NCI-H82 (cell line): Measurements from ENCODE around the gene AMMECR1L.
"Not testable (repeated sequence)": the region's sequence is repeated elsewhere in the genome, so short reads cannot be mapped to it uniquely, and the experiment has no call there.

Experiments
- DNase-seq: peaks from one replicate; lab custom pipeline; 2025; lab: John Stamatoyannopoulos, UW

The AMMECR1L gene

DNA sequence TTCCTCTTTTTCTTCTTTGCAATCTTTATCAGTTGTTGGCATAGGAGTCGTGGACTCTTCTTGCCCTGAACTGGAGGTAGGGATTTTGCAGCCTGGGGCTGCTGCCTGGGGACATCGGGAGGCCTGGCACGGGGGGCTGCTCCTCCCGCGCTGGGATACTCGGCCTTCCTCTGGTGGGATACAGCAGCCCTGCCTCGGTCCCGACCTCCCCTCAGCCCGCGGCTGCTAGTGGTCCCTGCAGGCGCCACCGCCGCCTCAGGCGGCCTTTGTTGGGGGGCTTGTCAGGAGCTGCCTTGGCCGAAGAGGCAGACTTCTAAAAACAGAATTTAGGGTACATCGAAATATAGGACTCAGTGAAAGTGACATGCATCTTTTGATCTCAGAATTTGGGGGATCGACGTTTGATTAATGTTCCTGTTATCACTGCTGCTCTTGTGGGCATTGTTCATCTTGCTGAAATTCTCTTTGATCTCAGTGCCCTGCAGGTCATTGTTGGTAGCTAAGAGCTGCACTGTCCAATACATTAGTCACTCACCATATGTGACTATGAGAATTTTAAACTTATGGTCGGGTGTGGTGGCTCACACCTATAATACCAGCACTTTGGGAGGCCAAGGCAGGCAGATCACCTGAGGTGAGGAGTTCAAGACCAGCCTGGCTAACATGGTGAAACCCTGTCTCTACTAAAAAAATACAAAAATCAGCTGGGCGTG lies 44.1 kb downstream of the AMMECR1L start:
- DNase-seq, result no peak

GRCh38 chr2:127840893-127841292 lies 44.9 kb downstream of the AMMECR1L start:
- no peak for DNase-seq

GRCh38 chr2:127834951-127835350 lies 50.8 kb downstream of the AMMECR1L start:
- DNase-seq, result no peak

DNA sequence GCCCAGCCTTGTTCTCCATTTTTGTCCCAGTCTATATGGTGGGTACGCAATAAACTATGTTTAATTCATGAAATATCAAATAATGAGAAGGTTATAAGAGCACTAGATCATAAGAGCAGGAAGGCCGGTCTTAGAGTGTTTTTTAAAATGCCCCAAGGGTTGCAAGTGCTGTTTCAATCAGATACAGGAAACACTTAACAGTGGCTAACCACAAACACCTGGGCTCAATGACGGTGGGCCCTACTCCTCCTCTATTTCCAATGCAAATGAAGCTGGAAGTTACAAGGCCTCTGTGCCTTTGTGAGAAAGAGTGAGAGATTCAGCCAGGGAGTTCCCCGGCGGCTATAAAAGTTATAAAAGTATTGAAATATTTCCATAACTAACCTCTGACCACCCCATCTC lies 55.9 kb downstream of the AMMECR1L start:
- DNase-seq, result no peak

DNA sequence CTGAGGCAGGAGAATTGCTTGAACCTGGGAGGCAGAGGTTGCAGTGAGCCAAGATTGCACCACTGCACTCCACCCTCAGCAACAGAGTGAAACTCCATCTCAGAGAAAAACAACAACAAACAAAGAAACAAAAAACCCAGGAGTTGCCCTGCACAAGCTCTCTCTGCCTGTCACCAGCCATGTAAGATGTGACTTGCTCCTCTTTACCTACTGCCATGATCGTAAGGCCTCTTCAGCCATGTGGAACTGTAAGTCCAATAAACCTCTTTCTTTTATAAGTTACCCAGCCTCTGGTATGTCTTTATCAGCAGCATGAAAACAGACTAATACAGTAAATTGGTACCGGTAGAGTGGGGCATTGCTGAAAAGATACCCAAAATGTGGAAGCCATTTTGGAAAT lies 59.0 kb downstream of the AMMECR1L start:
- not testable (repeated sequence) for DNase-seq

GRCh38 chr2:127826047-127826446 lies 59.7 kb downstream of the AMMECR1L start:
- no peak for DNase-seq

DNA sequence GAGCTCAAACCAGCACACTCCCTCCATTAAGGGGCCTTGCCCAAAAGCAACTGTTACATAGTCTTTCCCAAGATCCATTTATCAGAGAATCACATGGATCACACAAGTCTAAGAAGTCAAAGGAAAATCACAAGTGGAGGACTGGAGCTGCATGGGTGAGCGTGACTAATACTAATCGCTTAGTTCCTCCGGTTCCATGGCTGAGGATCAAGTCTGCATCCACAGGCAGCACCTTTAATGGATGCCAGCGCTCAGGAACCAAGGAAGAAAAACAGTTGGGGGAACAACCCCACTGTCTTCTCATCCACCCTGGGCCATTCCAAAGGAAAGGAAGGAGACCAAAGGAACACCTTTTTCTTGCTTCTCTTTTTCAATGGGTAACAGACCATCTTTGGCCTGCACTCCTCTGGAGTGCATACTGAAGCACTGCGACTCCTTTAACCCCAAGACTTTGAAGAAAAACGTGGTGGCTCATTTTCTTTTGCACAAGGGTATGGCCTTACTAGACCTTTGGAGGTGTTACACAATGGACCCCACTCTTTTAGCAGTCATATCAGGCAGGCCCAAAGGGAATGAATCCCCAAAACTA lies 65.6 kb downstream of the AMMECR1L start:
- DNase-seq, result no peak

DNA sequence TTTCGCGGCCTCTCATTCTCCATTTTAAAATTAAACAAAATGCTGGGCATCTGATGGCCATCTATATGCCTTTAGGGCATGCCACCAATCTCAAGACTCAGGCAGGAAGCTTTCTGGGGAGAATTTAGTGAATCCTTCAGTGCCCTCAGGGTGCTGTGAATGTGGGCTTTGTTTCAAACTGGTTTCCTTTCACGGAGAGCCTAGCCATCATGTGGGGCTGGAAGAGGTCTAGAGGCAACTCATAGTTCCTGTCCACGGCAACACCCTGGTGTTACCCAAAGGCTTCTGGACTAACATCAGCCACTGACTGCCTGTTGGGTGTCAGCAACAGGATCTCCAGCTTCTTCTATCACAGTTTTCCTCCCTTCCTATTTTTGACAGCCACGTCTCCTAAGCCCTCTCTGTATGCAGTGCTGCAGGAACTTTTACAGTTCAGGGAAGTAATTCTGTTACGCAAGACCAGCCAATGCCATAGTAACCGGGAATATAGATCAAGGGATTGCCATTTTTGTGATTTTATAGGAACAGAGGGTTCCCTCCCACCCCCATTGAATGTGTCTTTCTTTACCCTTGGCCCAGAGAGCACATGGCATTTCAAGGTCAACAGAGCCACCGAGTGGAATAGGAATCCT lies 66.8 kb downstream of the AMMECR1L start:
- no peak for DNase-seq

- peak; percentile 38 for DNase-seq
Observed at GRCh38 chr2:127818241-127818640, 67.5 kb downstream of the AMMECR1L start.

DNA sequence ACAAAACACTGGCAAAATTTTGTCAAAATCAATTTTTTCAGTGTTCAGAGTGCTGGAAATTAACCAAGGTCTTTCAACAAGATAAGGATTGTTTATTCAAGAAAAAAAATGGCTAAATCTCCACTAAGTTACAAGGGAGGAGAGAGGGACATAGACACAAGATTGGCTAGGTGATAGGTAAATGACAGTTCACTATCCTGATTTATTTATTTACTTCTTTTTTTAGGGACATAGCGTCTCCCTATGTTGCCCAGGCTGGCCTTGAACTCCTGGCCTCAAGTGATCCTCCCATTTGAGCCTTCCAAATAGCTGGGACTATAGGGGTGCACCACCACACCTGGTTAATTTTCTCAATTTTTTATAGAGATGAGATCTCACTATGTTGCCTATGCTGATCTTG lies 71.1 kb downstream of the AMMECR1L start:
- no peak for DNase-seq

- DNase-seq, result not testable (repeated sequence)
Observed at GRCh38 chr2:127812441-127812840, 73.3 kb downstream of the AMMECR1L start.
